ENCODE data around the gene ATP1A1. TPM values are rescaled to one million over a fixed set of nuclear protein-coding genes. Genes with fewer than 3 reads are reported as not detected.

Gene ATP1A1
- total and polyA plus RNA-seq, 12 donors: 73.6 to 624 (median 203) TPM

DNA sequence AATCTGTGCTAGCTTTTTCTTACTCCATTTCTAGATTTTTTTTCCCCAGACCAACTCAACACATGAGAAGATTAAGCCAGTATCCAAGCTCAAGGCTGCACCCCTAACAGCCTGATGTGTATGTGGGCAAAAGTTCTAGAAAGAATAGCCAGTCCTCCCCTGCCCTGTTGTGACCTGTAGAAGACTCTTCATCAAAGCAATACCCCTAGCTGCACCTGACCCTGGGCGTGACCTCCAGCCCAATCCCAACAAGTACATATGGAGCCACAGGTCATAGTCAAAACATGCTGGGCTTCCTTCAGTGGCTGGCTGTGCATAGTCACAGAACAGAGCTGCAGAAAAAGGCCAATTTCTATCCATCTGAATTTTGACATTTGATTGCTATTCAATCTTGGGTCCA lies 72.5 kb downstream of the ATP1A1 start:
- Histone ChIP-seq H3K27me3 (no peaks in the 10 kb centered on the region), H3K36me3 (no peaks in the 10 kb centered on the region), H3K9me3 (no peaks in the 10 kb centered on the region), H3K27ac (no peak overlapping the region), H3K4me1 (no peaks in the 10 kb centered on the region), H3K4me3 (no peak overlapping the region)
- intact Hi-C loops (cut with DNase I): no loop called here
- DNase-seq: no peak
- 92 to 95% methylated on average over 1 of the region's 1 CpG for WGBS, 2 donors
- TF ChIP-seq, protein P1, sequence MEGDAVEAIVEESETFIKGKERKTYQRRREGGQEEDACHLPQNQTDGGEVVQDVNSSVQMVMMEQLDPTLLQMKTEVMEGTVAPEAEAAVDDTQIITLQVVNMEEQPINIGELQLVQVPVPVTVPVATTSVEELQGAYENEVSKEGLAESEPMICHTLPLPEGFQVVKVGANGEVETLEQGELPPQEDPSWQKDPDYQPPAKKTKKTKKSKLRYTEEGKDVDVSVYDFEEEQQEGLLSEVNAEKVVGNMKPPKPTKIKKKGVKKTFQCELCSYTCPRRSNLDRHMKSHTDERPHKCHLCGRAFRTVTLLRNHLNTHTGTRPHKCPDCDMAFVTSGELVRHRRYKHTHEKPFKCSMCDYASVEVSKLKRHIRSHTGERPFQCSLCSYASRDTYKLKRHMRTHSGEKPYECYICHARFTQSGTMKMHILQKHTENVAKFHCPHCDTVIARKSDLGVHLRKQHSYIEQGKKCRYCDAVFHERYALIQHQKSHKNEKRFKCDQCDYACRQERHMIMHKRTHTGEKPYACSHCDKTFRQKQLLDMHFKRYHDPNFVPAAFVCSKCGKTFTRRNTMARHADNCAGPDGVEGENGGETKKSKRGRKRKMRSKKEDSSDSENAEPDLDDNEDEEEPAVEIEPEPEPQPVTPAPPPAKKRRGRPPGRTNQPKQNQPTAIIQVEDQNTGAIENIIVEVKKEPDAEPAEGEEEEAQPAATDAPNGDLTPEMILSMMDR (IDR thresholded peaks at IDR 0.05): no peak
- no peak for ATAC-seq

DNA sequence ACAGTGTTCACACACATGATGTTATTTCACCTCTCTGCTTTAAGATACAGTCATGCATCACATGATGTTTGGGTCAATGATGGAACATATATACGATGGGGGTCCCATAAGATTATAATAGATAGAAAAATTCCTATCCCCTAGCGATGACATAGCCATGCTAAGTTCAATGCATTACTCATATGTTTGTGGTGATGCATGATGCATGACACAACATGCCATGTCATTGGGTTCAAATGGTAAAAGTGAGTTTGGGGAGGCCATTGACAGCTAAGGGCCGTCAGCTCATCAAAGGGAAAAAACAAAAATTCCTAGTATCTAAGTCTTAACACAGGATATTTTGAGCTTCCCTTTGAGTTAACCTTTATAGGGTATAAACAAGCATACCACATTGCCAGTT lies 73.6 kb downstream of the ATP1A1 start:
- whole genome bisulfite sequencing, 2 donors: 94 to 97% methylated on average over 3 of the region's 3 CpGs
- ATAC-seq: no peak
- intact Hi-C loops (cut with DNase I): no loop called here

DNA sequence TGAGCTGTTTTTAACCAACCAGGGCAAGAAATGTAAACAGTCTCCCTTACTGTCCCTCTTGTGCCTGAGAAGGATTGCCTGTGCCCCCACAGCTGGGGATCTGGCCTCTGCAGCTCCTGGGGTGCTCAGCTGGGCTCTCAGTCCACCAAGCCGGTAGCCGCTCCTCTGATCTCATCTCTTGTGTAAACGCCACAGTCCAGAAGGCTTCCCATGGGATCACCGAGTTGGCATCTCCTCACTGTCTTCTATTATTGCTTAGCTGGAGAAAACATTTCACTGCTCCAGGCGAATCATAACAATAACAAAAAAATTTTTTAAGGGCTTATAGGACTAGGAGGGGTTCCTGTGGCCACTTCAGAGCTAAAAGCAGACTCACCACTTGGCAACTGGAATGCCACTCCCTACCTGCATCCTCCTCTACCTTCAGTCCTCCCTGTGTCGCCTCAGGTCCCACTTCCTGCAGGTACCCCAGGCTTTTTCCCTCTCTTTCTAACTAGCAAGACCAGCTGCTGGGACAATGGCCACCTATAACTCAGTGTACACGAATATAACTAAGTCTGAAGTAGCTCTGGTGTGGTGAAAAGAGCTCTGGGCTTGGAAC lies 75.8 kb downstream of the ATP1A1 start:
- intact Hi-C loops (cut with DNase I): no loop called here
- Histone ChIP-seq H3K9me3 (no peaks in the 10 kb centered on the region), H3K27me3 (no peaks in the 10 kb centered on the region), H3K4me3 (no peak overlapping the region), H3K4me1 (no peaks in the 10 kb centered on the region), H3K27ac (no peak overlapping the region), H3K36me3 (no peaks in the 10 kb centered on the region)
- DNase-seq (no peak), ATAC-seq (no peak)
- TF ChIP-seq, protein P1 (IDR thresholded peaks at IDR 0.05): no peak
- WGBS, 2 donors: 63 to 70% methylated on average over 7 of the region's 7 CpGs

More for the DNA sequence above, 73.6 kb downstream of the ATP1A1 start:
- no peaks in the 10 kb centered on the region for H3K4me1 ChIP-seq
- TF ChIP-seq, protein P1 (IDR thresholded peaks at IDR 0.05): no peak
- H3K4me3 ChIP-seq: no peak overlapping the region
- no peaks in the 10 kb centered on the region for H3K36me3 ChIP-seq
- H3K9me3 ChIP-seq: no peaks in the 10 kb centered on the region
- no peak overlapping the region for H3K27ac ChIP-seq
- no peaks in the 10 kb centered on the region for H3K27me3 ChIP-seq
- DNase-seq: no peak

DNA sequence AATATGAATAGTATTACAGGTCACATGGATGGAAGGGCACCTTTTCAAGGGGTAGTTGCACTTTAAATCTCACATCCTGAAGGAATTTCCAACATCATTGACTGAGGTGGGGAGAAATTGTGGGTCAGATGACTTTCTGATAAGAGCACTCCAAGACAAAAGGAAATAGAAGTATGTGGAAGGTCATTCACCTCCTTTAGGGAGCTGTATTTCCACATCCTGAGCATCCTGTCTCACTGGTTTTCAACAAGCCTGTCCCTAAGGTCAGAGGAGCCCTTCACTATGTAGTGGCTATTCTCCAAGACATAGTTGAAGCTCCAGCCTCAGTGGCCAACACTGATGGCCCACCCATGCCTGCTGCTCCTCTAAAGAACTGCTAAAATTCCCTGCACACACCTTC lies 76.5 kb downstream of the ATP1A1 start:
- Histone ChIP-seq H3K36me3 (no peaks in the 10 kb centered on the region), H3K27ac (no peak overlapping the region), H3K27me3 (no peaks in the 10 kb centered on the region), H3K9me3 (no peaks in the 10 kb centered on the region), H3K4me1 (no peaks in the 10 kb centered on the region), H3K4me3 (no peak overlapping the region)
- ATAC-seq: no peak
- TF ChIP-seq, protein P1 (IDR thresholded peaks at IDR 0.05): no peak
- DNase-seq: no peak
- intact Hi-C loops (cut with DNase I): no loop called here
